A673 (cell line): ENCODE data around the gene ZMAT3. TPM values are rescaled to one million over a fixed set of nuclear protein-coding genes. Genes with fewer than 3 reads are reported as not detected.

Experiments
- BruUV-seq: library from RNA; stranded (reverse); fragments of 400-500 nt; replicated peaks from 2 replicates; lab custom pipeline; 2021; lab: Mats Ljungman, UMichigan
- CTCF ChIA-PET: fragments of 300-600 bp; sonication (Branson Sonifier 250); formaldehyde crosslinking; loops from one replicate; lab custom pipeline; 2022; ENCODE audit warnings: antibody characterized with exemption; lab: Charles Lee
- POLR2A ChIA-PET: fragments of 300-600 bp; sonication (Branson Sonifier 250); formaldehyde crosslinking; loops from one replicate; lab custom pipeline; 2022; ENCODE audit warnings: antibody characterized with exemption; ENCODE audit not compliant: low non-redundant PET; lab: Charles Lee
- DNase-seq: peaks from one replicate; pipeline ENCODE4 v3.0.0-alpha.2; 2015; ENCODE audit warnings: low spot score
- H3K27ac ChIP-seq: fragments of 200-600 bp; sonication (generic); 2 replicates; pipeline ENCODE4 v1.5.1; 2016; ENCODE audit warnings: mixed run types, low read depth, mild to moderate bottlenecking, mixed read lengths, antibody characterized with exemption, low read length; ENCODE audit not compliant: poor library complexity, severe bottlenecking
- H3K27me3 ChIP-seq: fragments of 200-600 bp; sonication (generic); replicated peaks from 2 replicates; pipeline ENCODE4 v1.6.1; 2017; ENCODE audit warnings: mixed run types, low read depth, mild to moderate bottlenecking, mixed read lengths, antibody characterized with exemption, low read length; ENCODE audit not compliant: insufficient read depth, poor library complexity
- H3K36me3 ChIP-seq: fragments of 200-600 bp; sonication (generic); 2 replicates; pipeline ENCODE4 v1.6.1; 2016; ENCODE audit warnings: mixed run types, mild to moderate bottlenecking, mixed read lengths, antibody characterized with exemption, low read length; ENCODE audit not compliant: insufficient read depth, poor library complexity, severe bottlenecking
- H3K4me1 ChIP-seq: fragments of 200-600 bp; sonication (generic); 2 replicates; pipeline ENCODE4 v1.6.1; 2017; ENCODE audit warnings: mixed run types, mild to moderate bottlenecking, mixed read lengths, antibody characterized with exemption, low read length; ENCODE audit not compliant: insufficient read depth, poor library complexity, severe bottlenecking
- H3K4me3 ChIP-seq: fragments of 200-600 bp; sonication (generic); 2 replicates; pipeline ENCODE4 v1.5.1; 2016; ENCODE audit warnings: low read depth, mixed run types, mild to moderate bottlenecking, mixed read lengths, low read length; ENCODE audit not compliant: poor library complexity, severe bottlenecking
- H3K9me3 ChIP-seq: fragments of 200-600 bp; sonication (generic); 2 replicates; pipeline ENCODE4 v1.6.1; 2016; ENCODE audit warnings: mixed run types, low read depth, mild to moderate bottlenecking, mixed read lengths, antibody characterized with exemption, low read length; ENCODE audit not compliant: poor library complexity, severe bottlenecking
- EZH2 ChIP-seq: fragments of 200-600 bp; sonication (generic); IDR thresholded peaks from 2 replicates; pipeline ENCODE4 v1.6.1; 2017; ENCODE audit warnings: borderline replicate concordance, low read depth, mild to moderate bottlenecking, mixed read lengths, antibody characterized with exemption, low read length; ENCODE audit not compliant: poor library complexity, severe bottlenecking
- intact Hi-C: fragments of 100-400 bp; cut with micrococcal nuclease; formaldehyde crosslinking; loops from one replicate; pipeline ENCODE4 v1.10.0; 2022; ENCODE audit not compliant: unreplicated experiment
- total RNA-seq: library from RNA; stranded (reverse); gene quantifications from 2 replicates; pipeline ENCODE4 v1.2.3, GENCODE V29; 2021
- TF ChIP-seq, protein P1 (sequence below): fragments of 300-800, 200-600 bp; sonication (generic); conservative IDR thresholded peaks from 2 replicates; pipeline ENCODE4 v1.5.1; 2017; ENCODE audit warnings: low read depth, mild to moderate bottlenecking, antibody characterized with exemption, low read length, moderate library complexity, mixed read lengths

The ZMAT3 gene
- total RNA-seq, 1 experiment from 2014 or later: 8.6 TPM

DNA sequence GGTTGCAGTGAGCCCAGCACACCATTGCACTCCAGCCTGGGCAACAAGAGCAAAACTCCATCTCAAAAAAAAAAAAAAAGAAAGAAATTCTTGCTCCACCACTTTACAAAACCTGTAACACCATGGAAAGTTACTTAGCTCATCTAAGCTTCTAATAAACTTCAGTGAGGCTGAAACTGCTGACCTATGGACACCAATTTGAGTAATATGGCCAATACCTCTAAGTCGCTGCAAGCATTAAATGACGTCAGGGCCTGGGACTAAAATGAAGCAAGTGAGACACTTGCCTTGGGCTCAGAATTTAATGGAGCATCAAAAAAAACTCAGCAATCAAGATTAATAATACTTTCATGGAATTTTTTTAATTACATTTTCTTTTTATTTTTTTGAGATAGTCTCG, 42.5 kb downstream of the ZMAT3 start:
- no peak overlapping the region for H3K4me3 ChIP-seq
- no TSS peak for BruUV-seq
- intact Hi-C loops: no loop called here
- H3K27ac ChIP-seq: no peak overlapping the region
- no peak for DNase-seq
- H3K4me1 ChIP-seq: no peaks in the 10 kb centered on the region
- no peaks in the 10 kb centered on the region for H3K27me3 ChIP-seq
- H3K36me3 ChIP-seq: no peaks in the 10 kb centered on the region
- ChIA-PET CTCF (no interaction called here), POLR2A (no interaction called here)
- TF ChIP-seq EZH2: no peak
- TF ChIP-seq, protein P1, sequence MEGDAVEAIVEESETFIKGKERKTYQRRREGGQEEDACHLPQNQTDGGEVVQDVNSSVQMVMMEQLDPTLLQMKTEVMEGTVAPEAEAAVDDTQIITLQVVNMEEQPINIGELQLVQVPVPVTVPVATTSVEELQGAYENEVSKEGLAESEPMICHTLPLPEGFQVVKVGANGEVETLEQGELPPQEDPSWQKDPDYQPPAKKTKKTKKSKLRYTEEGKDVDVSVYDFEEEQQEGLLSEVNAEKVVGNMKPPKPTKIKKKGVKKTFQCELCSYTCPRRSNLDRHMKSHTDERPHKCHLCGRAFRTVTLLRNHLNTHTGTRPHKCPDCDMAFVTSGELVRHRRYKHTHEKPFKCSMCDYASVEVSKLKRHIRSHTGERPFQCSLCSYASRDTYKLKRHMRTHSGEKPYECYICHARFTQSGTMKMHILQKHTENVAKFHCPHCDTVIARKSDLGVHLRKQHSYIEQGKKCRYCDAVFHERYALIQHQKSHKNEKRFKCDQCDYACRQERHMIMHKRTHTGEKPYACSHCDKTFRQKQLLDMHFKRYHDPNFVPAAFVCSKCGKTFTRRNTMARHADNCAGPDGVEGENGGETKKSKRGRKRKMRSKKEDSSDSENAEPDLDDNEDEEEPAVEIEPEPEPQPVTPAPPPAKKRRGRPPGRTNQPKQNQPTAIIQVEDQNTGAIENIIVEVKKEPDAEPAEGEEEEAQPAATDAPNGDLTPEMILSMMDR: no peak
- no peaks in the 10 kb centered on the region for H3K9me3 ChIP-seq

DNA sequence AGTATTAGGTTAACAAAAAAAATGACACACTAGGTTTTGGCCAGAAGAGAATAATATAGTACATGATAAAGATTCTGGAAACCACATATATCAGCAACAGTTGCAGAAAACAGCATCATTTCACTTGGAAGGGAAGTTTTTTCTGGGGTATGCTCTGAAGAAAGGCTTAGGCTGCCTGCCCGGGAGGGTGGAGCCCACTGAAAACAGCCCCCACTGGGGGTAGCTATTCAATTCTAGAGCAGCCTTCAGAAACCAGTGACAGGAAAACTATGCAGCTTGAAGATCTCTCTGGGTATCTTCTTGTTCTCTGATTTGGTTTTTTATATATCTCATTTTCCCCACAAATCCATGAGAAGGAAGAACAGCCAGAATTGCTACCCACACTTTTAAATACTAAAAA, 43.2 kb downstream of the ZMAT3 start:
- no peaks in the 10 kb centered on the region for H3K9me3 ChIP-seq
- H3K4me1 ChIP-seq: no peaks in the 10 kb centered on the region
- ChIA-PET CTCF (interaction anchor here (1.3 kb wide), 1 partner anchor 13 kb away, joined by 3 read pairs; no protein-coding TSS in a partner anchor), POLR2A (no interaction called here)
- H3K27ac ChIP-seq: no peak overlapping the region
- H3K4me3 ChIP-seq: no peak overlapping the region
- no peaks in the 10 kb centered on the region for H3K36me3 ChIP-seq
- TF ChIP-seq, protein P1: no peak
- no peak for TF ChIP-seq EZH2
- no peaks in the 10 kb centered on the region for H3K27me3 ChIP-seq
- no peak for DNase-seq
- intact Hi-C loops: no loop called here
- no TSS peak for BruUV-seq

DNA sequence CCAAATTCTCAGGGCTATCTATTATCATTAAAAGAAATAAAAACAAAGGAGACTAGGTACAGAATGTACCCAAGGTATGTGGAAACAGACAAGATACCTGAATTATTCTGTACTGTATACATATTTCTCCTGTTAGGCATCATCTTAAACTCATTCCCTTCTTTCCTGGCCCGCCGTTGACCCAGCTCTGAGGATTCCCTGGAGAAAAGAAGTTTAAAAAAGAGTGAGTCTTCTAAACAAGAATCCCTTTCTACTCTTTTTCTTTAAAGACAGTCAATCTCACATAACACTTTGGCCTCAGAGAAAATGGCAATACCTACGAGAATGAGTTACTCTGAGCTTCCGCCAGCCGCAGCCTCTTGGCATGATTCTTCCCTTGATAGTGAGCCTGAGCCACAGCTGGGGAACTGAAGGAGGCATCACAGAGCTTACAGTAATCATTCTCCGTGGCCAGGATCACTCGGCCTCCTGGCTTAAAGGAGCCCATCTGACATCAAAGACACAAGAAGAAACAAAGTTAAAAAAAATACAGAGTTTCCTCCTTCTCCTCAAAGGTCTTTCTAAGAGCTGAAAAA, 44.2 kb downstream of the ZMAT3 start:
- Histone ChIP-seq H3K36me3 (no peaks in the 10 kb centered on the region), H3K4me3 (no peak overlapping the region), H3K27me3 (no peaks in the 10 kb centered on the region), H3K27ac (no peak overlapping the region), H3K9me3 (no peaks in the 10 kb centered on the region), H3K4me1 (no peaks in the 10 kb centered on the region)
- no peak for DNase-seq
- ChIA-PET POLR2A (no interaction called here), CTCF (interaction anchor here (1.3 kb wide), 1 partner anchor 12 kb away, joined by 3 read pairs; no protein-coding TSS in a partner anchor)
- no peak for TF ChIP-seq EZH2
- TF ChIP-seq, protein P1: no peak
- intact Hi-C loops: no loop called here
- no TSS peak for BruUV-seq
